ENCODE measurements around the gene DHX30. TPM values are rescaled to one million over a fixed set of nuclear protein-coding genes. Genes with fewer than 3 reads are reported as not detected.

Gene DHX30
- polyA plus RNA-seq, 1 donor (not counting 4 experiments of a cell fraction or from before 2014, with no cell fraction given), result 28.3 TPM

- Histone ChIP-seq H3K4me3 (ENCODE audit: control insufficient read depth in 2 of 3, extremely low read depth in 1 of 3, insufficient read depth in 2 of 3, low read depth in 1 of 3, low read length in 3 of 3) (no peak overlapping the region), H3K9me3 (ENCODE audit: control insufficient read depth, low read depth, low read length) (no peaks in the 10 kb centered on the region), H3K4me2 (ENCODE audit: control insufficient read depth, extremely low read depth, insufficient read depth, low read depth, low read length) (no peak overlapping the region), H2AFZ (ENCODE audit: control insufficient read depth, low read length) (no peak overlapping the region), H3K9ac (ENCODE audit: control insufficient read depth, extremely low read depth, insufficient read depth, low read length) (no peak overlapping the region), H3K9me1 (ENCODE audit: control insufficient read depth, extremely low read depth, insufficient read depth, low read length) (no peaks in the 10 kb centered on the region), H3K36me3 (ENCODE audit: control insufficient read depth in 2 of 2, extremely low read depth in 1 of 2, insufficient read depth in 2 of 2, low read length in 2 of 2) (peaks cover 44 to 52% of the 10 kb centered on the region in 2 experiments), H3K27ac (ENCODE audit: control insufficient read depth, insufficient read depth, low read length) (no peak overlapping the region), H3K27me3 (ENCODE audit: control insufficient read depth, extremely low read depth, insufficient read depth, low read length) (no peaks in the 10 kb centered on the region), H3K4me1 (ENCODE audit: control insufficient read depth, extremely low read depth, insufficient read depth, low read length) (no peaks in the 10 kb centered on the region), H4K20me1 (ENCODE audit: control insufficient read depth, extremely low read depth, insufficient read depth, low read length) (no peaks in the 10 kb centered on the region), H3K79me2 (ENCODE audit: control insufficient read depth, insufficient read depth, low read length) (no peaks in the 10 kb centered on the region)
- FAIRE-seq (no peak), DNase-seq (ENCODE audit: low read depth, low spot score) (no peak)
- dilution Hi-C loops (cut with MboI; ENCODE audit: extremely low pct_ligation_motif_present, low sequenced_read_pairs), result no loop called here
- TF ChIP-seq, protein P1, sequence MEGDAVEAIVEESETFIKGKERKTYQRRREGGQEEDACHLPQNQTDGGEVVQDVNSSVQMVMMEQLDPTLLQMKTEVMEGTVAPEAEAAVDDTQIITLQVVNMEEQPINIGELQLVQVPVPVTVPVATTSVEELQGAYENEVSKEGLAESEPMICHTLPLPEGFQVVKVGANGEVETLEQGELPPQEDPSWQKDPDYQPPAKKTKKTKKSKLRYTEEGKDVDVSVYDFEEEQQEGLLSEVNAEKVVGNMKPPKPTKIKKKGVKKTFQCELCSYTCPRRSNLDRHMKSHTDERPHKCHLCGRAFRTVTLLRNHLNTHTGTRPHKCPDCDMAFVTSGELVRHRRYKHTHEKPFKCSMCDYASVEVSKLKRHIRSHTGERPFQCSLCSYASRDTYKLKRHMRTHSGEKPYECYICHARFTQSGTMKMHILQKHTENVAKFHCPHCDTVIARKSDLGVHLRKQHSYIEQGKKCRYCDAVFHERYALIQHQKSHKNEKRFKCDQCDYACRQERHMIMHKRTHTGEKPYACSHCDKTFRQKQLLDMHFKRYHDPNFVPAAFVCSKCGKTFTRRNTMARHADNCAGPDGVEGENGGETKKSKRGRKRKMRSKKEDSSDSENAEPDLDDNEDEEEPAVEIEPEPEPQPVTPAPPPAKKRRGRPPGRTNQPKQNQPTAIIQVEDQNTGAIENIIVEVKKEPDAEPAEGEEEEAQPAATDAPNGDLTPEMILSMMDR (optimal IDR thresholded peaks at IDR 0.05 in 1 of 3, IDR thresholded peaks at IDR 0.05 in 1 of 3, conservative IDR thresholded peaks at IDR 0.05 in 1 of 3; ENCODE audit: extremely low read depth in 1 of 3, insufficient read depth in 2 of 3, low read length in 3 of 3), result no peak
- TF ChIP-seq EZH2 (IDR thresholded peaks at IDR 0.05; ENCODE audit: low read length), result no peak
Measured at GRCh38 chr3:47865192-47865591, 62.3 kb downstream of the DHX30 start.

DNA sequence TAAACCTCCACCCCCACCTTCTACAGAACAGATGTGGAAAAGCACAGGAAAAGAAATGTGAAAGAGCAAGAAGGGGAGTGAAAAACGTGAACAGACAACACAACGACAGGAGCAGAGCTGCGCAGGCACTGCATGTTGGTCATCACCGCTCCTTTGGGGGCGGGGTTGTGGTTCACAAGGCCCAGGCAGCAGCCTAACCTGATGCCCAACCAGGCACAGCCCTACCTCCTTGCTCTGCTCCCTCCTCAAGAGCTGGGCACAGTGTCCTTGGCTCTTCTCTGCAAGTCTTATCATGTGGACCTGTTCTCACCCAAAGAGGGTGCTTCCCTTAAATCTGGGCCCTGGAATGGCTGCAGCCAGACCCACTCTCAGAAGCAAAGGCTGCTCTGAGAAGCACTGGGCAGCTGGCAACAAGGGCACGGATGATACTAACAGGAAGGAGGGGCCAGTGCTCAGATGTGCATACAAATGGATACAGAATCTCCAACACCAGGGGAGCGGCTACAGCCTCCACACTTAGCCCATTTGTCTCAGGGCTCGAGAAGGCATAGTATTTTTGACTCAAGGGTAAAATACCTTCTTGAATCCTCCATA, 64.6 kb downstream of the DHX30 start:
- H2AFZ ChIP-seq (ENCODE audit: control insufficient read depth, low read length), result no peak overlapping the region
- DNase-seq (ENCODE audit: low read depth, low spot score), result no peak
- FAIRE-seq, result no peak
- no peak overlapping the region for H3K4me3 ChIP-seq (ENCODE audit: control insufficient read depth in 2 of 3, extremely low read depth in 1 of 3, insufficient read depth in 2 of 3, low read depth in 1 of 3, low read length in 3 of 3)
- H3K4me1 ChIP-seq (ENCODE audit: control insufficient read depth, extremely low read depth, insufficient read depth, low read length), result no peaks in the 10 kb centered on the region
- H3K27ac ChIP-seq (ENCODE audit: control insufficient read depth, insufficient read depth, low read length), result no peak overlapping the region
- H3K9me1 ChIP-seq (ENCODE audit: control insufficient read depth, extremely low read depth, insufficient read depth, low read length), result peaks cover 4% of the 10 kb centered on the region
- H3K9me3 ChIP-seq (ENCODE audit: control insufficient read depth, low read depth, low read length), result no peaks in the 10 kb centered on the region
- H3K79me2 ChIP-seq (ENCODE audit: control insufficient read depth, insufficient read depth, low read length), result no peaks in the 10 kb centered on the region
- no peaks in the 10 kb centered on the region for H4K20me1 ChIP-seq (ENCODE audit: control insufficient read depth, extremely low read depth, insufficient read depth, low read length)
- dilution Hi-C loops (cut with MboI; ENCODE audit: extremely low pct_ligation_motif_present, low sequenced_read_pairs), result no loop called here
- H3K27me3 ChIP-seq (ENCODE audit: control insufficient read depth, extremely low read depth, insufficient read depth, low read length), result no peaks in the 10 kb centered on the region
- no peak overlapping the region for H3K4me2 ChIP-seq (ENCODE audit: control insufficient read depth, extremely low read depth, insufficient read depth, low read depth, low read length)
- H3K9ac ChIP-seq (ENCODE audit: control insufficient read depth, extremely low read depth, insufficient read depth, low read length), result no peak overlapping the region
- TF ChIP-seq EZH2 (IDR thresholded peaks at IDR 0.05; ENCODE audit: low read length), result no peak
- TF ChIP-seq, protein P1 (optimal IDR thresholded peaks at IDR 0.05 in 1 of 3, IDR thresholded peaks at IDR 0.05 in 1 of 3, conservative IDR thresholded peaks at IDR 0.05 in 1 of 3; ENCODE audit: extremely low read depth in 1 of 3, insufficient read depth in 2 of 3, low read length in 3 of 3), result no peak
- H3K36me3 ChIP-seq (ENCODE audit: control insufficient read depth in 2 of 2, extremely low read depth in 1 of 2, insufficient read depth in 2 of 2, low read length in 2 of 2), result peaks cover 54 to 62% of the 10 kb centered on the region in 2 experiments
